Measurements from ENCODE around the gene FASTKD1.

Gene FASTKD1

GRCh38 chr2:169504651-169505050 is 69.0 kb downstream of the FASTKD1 start:
- no peak for DNase-seq

GRCh38 chr2:169495310-169495928 is 78.2 kb downstream of the FASTKD1 start:
- DNase-seq: no peak

- DNase-seq: no peak
Measured at GRCh38 chr2:169493360-169493759, 80.3 kb downstream of the FASTKD1 start.

GRCh38 chr2:169491378-169491777 is 82.3 kb downstream of the FASTKD1 start:
- no peak for DNase-seq

- DNase-seq: no peak
Measured at GRCh38 chr2:169490834-169491233, 82.8 kb downstream of the FASTKD1 start.

- DNase-seq: no peak
Measured at GRCh38 chr2:169486487-169486886, 87.2 kb downstream of the FASTKD1 start.

- no peak for DNase-seq
Measured at GRCh38 chr2:169485650-169486138, 88.0 kb downstream of the FASTKD1 start.

- no peak for DNase-seq
Measured at GRCh38 chr2:169480079-169480465, 93.6 kb downstream of the FASTKD1 start.

Measured in CD4-positive, alpha-beta T cell treated with Interleukin-21 for 1 hour (primary cell).